SK-N-SH treated with all-trans-retinoic acid at 6 μM for 48 hours (cell line): ENCODE results near the gene UNCX.

ENCODE experiments used
- ESRRG ChIP-seq: fragments of 250-450 bp; sonication (Bioruptor Pico); IDR thresholded peaks from 2 replicates; pipeline ENCODE4 v1.6.1; 2021; ENCODE audit warnings: mild to moderate bottlenecking
- ZFP3 ChIP-seq: fragments of 250-450 bp; sonication (Bioruptor Pico); IDR thresholded peaks from 2 replicates; pipeline ENCODE4 v1.5.0; 2020; ENCODE audit warnings: mild to moderate bottlenecking, moderate library complexity
- ZNF8 ChIP-seq: fragments of 450-650 bp; formaldehyde crosslinking; IDR thresholded peaks from 2 replicates; pipeline ENCODE4 v1.5.0; 2020; ENCODE audit warnings: mild to moderate bottlenecking, moderate library complexity
- TF ChIP-seq, protein P1 (sequence below): fragments of 250-450 bp; sonication (Bioruptor Pico); IDR thresholded peaks from 2 replicates; pipeline ENCODE4 v1.5.1; 2020; ENCODE audit warnings: low read depth, mild to moderate bottlenecking, moderate library complexity

- TF ChIP-seq ESRRG (CRISPR knock-in tag) = no peak
- TF ChIP-seq, protein P1, sequence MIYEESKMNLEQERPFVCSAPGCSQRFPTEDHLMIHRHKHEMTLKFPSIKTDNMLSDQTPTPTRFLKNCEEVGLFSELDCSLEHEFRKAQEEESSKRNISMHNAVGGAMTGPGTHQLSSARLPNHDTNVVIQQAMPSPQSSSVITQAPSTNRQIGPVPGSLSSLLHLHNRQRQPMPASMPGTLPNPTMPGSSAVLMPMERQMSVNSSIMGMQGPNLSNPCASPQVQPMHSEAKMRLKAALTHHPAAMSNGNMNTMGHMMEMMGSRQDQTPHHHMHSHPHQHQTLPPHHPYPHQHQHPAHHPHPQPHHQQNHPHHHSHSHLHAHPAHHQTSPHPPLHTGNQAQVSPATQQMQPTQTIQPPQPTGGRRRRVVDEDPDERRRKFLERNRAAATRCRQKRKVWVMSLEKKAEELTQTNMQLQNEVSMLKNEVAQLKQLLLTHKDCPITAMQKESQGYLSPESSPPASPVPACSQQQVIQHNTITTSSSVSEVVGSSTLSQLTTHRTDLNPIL (CRISPR knock-in tag) = no peak
- TF ChIP-seq ZFP3 = no peak
- no peak for TF ChIP-seq ZNF8 (CRISPR knock-in tag)
These were observed 37.5 kb downstream of the UNCX start for GRCh38 chr7:1270181-1270580.
